HCT116 (cell line): Measurements from ENCODE around the gene GLRX. TPM values are rescaled to one million over a fixed set of nuclear protein-coding genes. Genes with fewer than 3 reads are reported as not detected.

Experiments
- ATAC-seq: fragments of 200-7000 bp; cut with Tn5 transposase; 2 replicates; pipeline ENCODE4 v1.9.1; 2020; ENCODE audit warnings: mild to moderate bottlenecking, moderate library complexity
- BruUV-seq: library from RNA; stranded (reverse); fragments of 400-500 nt; replicated peaks from 2 replicates; lab custom pipeline; 2021; lab: Mats Ljungman, UMichigan
- CTCF ChIA-PET: fragments of 300-600 bp; sonication (Branson Sonifier 250); formaldehyde crosslinking; loops from one replicate; lab custom pipeline; 2021; ENCODE audit warnings: antibody characterized with exemption; lab: Charles Lee
- POLR2A ChIA-PET: fragments of 300-600, 350-600 bp; sonication (Branson Sonifier 250); formaldehyde crosslinking; loops from one replicate; lab custom pipeline; 2021; ENCODE audit warnings: antibody characterized with exemption; lab: Charles Lee
- RAD21 ChIA-PET, 2 experiments: fragments of 300-600 bp; sonication (Branson Sonifier 250); formaldehyde crosslinking; loops; one replicate each; lab custom pipeline; 2023; ENCODE audit warnings: low total read pairs in 2 of 2; ENCODE audit not compliant: uncharacterized antibody in 2 of 2, unreplicated experiment in 2 of 2, low non-redundant PET in 1 of 2; lab: Charles Lee
- DNase-seq: peaks from one replicate; pipeline ENCODE4 v3.0.0-alpha.2; 2010; ENCODE audit warnings: low read depth, low spot score
- H2AFZ ChIP-seq: fragments of 200-600 bp; shearing (Covaris generic), sonication (generic); 2 replicates; pipeline ENCODE4 v1.6.1; 2017; ENCODE audit warnings: low read depth, mixed run types, mixed read lengths, antibody characterized with exemption, low read length; ENCODE audit not compliant: poor library complexity, severe bottlenecking
- H3K27ac ChIP-seq: 2 replicates; pipeline ENCODE4 v1.5.1; 2012; ENCODE audit warnings: low read depth, low read length
- H3K27me3 ChIP-seq: fragments of 200-600 bp; sonication (generic); 2 replicates; pipeline ENCODE4 v1.6.1; 2016; ENCODE audit warnings: mixed run types, low read length, mixed read lengths; ENCODE audit not compliant: insufficient read depth
- H3K36me3 ChIP-seq, 2 experiments: fragments of 200-500 bp in 1 of 2; fragments of 200-600 bp in 1 of 2; sonication (Bioruptor generic) in 1 of 2; sonication (generic) in 1 of 2; 2 replicates each; pipeline versions ENCODE4 v1.5.1 to v1.6.1; 2014 to 2016; ENCODE audit warnings: low read length in 2 of 2, inconsistent platforms in 1 of 2, mixed read lengths in 1 of 2, mixed run types in 1 of 2; ENCODE audit not compliant: insufficient read depth in 2 of 2, control insufficient read depth in 1 of 2
- H3K4me1 ChIP-seq, 2 experiments: fragments of 200-600 bp in 1 of 2; sonication (generic) in 1 of 2; 2 replicates each; pipeline versions ENCODE4 v1.5.1 to v1.6.1; 2012 to 2017; ENCODE audit warnings: low read length in 2 of 2, inconsistent platforms in 1 of 2, mild to moderate bottlenecking in 1 of 2, mixed read lengths in 1 of 2, mixed run types in 1 of 2, moderate library complexity in 1 of 2; ENCODE audit not compliant: insufficient read depth in 2 of 2, control insufficient read depth in 1 of 2
- H3K4me2 ChIP-seq: fragments of 200-600 bp; sonication (generic); 2 replicates; pipeline ENCODE4 v1.6.1; 2017; ENCODE audit warnings: mixed run types, low read length, mixed read lengths
- H3K4me3 ChIP-seq, 2 experiments: fragments of 200-600 bp in 1 of 2; sonication (generic) in 1 of 2; replicated peaks in 1 of 2; 2 replicates each; pipeline ENCODE4 v1.5.1; 2011 to 2016; ENCODE audit warnings: low read length in 2 of 2, control low read depth in 1 of 2, low read depth in 1 of 2, mild to moderate bottlenecking in 1 of 2, mixed read lengths in 1 of 2, mixed run types in 1 of 2
- H3K79me2 ChIP-seq: fragments of 200-600 bp; sonication (generic); 2 replicates; pipeline ENCODE4 v1.6.1; 2017; ENCODE audit warnings: mild to moderate bottlenecking, mixed run types, low read length, moderate library complexity, mixed read lengths; ENCODE audit not compliant: insufficient read depth
- H3K9ac ChIP-seq: fragments of 200-600 bp; sonication (generic); 2 replicates; pipeline ENCODE4 v1.6.1; 2016; ENCODE audit warnings: low read length, mixed read lengths
- H3K9me2 ChIP-seq: fragments of 200-600 bp; sonication (generic), shearing (Covaris generic); 2 replicates; pipeline ENCODE4 v1.6.1; 2017; ENCODE audit warnings: mixed run types, mild to moderate bottlenecking, moderate library complexity; ENCODE audit not compliant: insufficient read depth
- H3K9me3 ChIP-seq, 2 experiments: fragments of 200-500 bp in 1 of 2; fragments of 200-600 bp in 1 of 2; sonication (Bioruptor generic) in 1 of 2; sonication (generic) in 1 of 2; 2 replicates each; pipeline ENCODE4 v1.6.1; 2014 to 2017; ENCODE audit warnings: low read length in 2 of 2, mixed read lengths in 2 of 2, inconsistent platforms in 1 of 2, low read depth in 1 of 2, mild to moderate bottlenecking in 1 of 2, mixed run types in 1 of 2, moderate library complexity in 1 of 2; ENCODE audit not compliant: control insufficient read depth in 1 of 2, insufficient read depth in 1 of 2
- H4K20me1 ChIP-seq: fragments of 200-600 bp; sonication (generic), shearing (Covaris generic); 2 replicates; pipeline ENCODE4 v1.6.1; 2017; ENCODE audit warnings: mixed run types, mild to moderate bottlenecking, moderate library complexity; ENCODE audit not compliant: insufficient read depth
- ATF3 ChIP-seq: IDR thresholded peaks from 2 replicates; pipeline ENCODE4 v1.6.1; 2012
- CEBPB ChIP-seq: IDR thresholded peaks from 2 replicates; pipeline ENCODE4 v1.6.1; 2012; ENCODE audit warnings: low read depth
- CTCF ChIP-seq, 3 experiments: fragments of 200-600 bp in 1 of 3; sonication (generic) in 1 of 3; IDR thresholded peaks in 2 of 3; conservative IDR thresholded peaks in 1 of 3; 2 replicates each; pipeline ENCODE4 v1.5.1; 2012 to 2017; ENCODE audit warnings: low read depth in 2 of 3, low read length in 2 of 3, antibody characterized with exemption in 1 of 3, borderline replicate concordance in 1 of 3, control low read depth in 1 of 3, mild to moderate bottlenecking in 1 of 3, mixed read lengths in 1 of 3, mixed run types in 1 of 3, moderate library complexity in 1 of 3; ENCODE audit not compliant: insufficient read depth in 1 of 3
- ELF1 ChIP-seq: IDR thresholded peaks from 2 replicates; pipeline ENCODE4 v1.6.1; 2012; ENCODE audit warnings: low read depth, borderline replicate concordance
- EZH2 ChIP-seq: fragments of 200-600 bp; sonication (generic); IDR thresholded peaks from 2 replicates; pipeline ENCODE4 v1.6.1; 2017; ENCODE audit warnings: antibody characterized with exemption, mixed run types
- EZH2phosphoT487 ChIP-seq: fragments of 200-600 bp; IDR thresholded peaks from 2 replicates; pipeline ENCODE4 v1.6.1; 2018; ENCODE audit warnings: antibody characterized with exemption, borderline replicate concordance
- POLR2AphosphoS5 ChIP-seq: IDR thresholded peaks from 2 replicates; pipeline ENCODE4 v1.6.1; 2011; ENCODE audit warnings: mild to moderate bottlenecking, low read depth, low read length, moderate library complexity
- RAD21 ChIP-seq: IDR thresholded peaks from 2 replicates; pipeline ENCODE4 v1.6.1; 2012; ENCODE audit warnings: low read depth, mild to moderate bottlenecking
- SP1 ChIP-seq: IDR thresholded peaks from 2 replicates; pipeline ENCODE4 v1.6.1; 2012; ENCODE audit warnings: low read depth
- SRF ChIP-seq: IDR thresholded peaks from 2 replicates; pipeline ENCODE4 v1.6.1; 2012; ENCODE audit warnings: low read depth
- TCF7L2 ChIP-seq: IDR thresholded peaks from 2 replicates; pipeline ENCODE4 v1.7.0; 2011; ENCODE audit warnings: borderline replicate concordance, inconsistent platforms; ENCODE audit not compliant: insufficient read depth, insufficient read length; ENCODE audit errors: extremely low read depth
- YY1 ChIP-seq: IDR thresholded peaks from 2 replicates; pipeline ENCODE4 v1.6.1; 2011; ENCODE audit warnings: low read length, low read depth, moderate library complexity, mild to moderate bottlenecking; ENCODE audit not compliant: insufficient replicate concordance; ENCODE audit errors: extremely low read depth
- ZBTB33 ChIP-seq: IDR thresholded peaks from 2 replicates; pipeline ENCODE4 v1.6.1; 2011; ENCODE audit warnings: mild to moderate bottlenecking, low read length, moderate library complexity; ENCODE audit not compliant: insufficient replicate concordance; ENCODE audit errors: extremely low read depth
- ZFX ChIP-seq: fragments of 450-650 bp; IDR thresholded peaks from 2 replicates; pipeline ENCODE4 v1.6.1; 2017
- ZNF274 ChIP-seq: fragments of 200-500 bp; sonication (Bioruptor generic); IDR thresholded peaks from 2 replicates; pipeline ENCODE4 v1.6.1; 2014; ENCODE audit warnings: mild to moderate bottlenecking, low read depth, low read length, inconsistent platforms
- intact Hi-C: fragments of 100-400 bp; cut with micrococcal nuclease; formaldehyde crosslinking; loops from 2 replicates; pipeline ENCODE4 v1.10.0; 2022
- total RNA-seq: library from RNA; stranded (reverse); gene quantifications from one replicate; pipeline ENCODE4 v1.2.1, GENCODE V29; 2021; ENCODE audit not compliant: unreplicated experiment

The GLRX gene
- total RNA-seq, 1 experiment from 2014 or later, result 29.3 TPM

GRCh38 chr5:95809414-95809960 is 13.0 kb downstream of the GLRX start:
- Histone ChIP-seq H3K27me3 (no peaks in the 10 kb centered on the region), H3K9me2 (no peaks in the 10 kb centered on the region), H3K36me3 (no peaks in the 10 kb centered on the region), H2AFZ (no peak overlapping the region), H3K9ac (no peak overlapping the region), H3K27ac (no peak overlapping the region), H4K20me1 (no peaks in the 10 kb centered on the region), H3K9me3 (no peaks in the 10 kb centered on the region), H3K4me3 (no peak overlapping the region), H3K4me2 (no peak overlapping the region), H3K79me2 (no peaks in the 10 kb centered on the region), H3K4me1 (peaks cover 3 to 14% of the 10 kb centered on the region in 2 experiments; a peak in 3 of 4 replicates)
- POLR2A ChIA-PET, result no interaction called here
- RAD21 ChIA-PET, result no interaction called here
- DNase-seq (no peak), ATAC-seq (no peak)
- intact Hi-C loops, result no loop called here
- no TSS peak for BruUV-seq
- CTCF ChIA-PET, result no interaction called here
- no peak for TF ChIP-seq CEBPB
- TF ChIP-seq SP1, result no peak
- no peak for TF ChIP-seq POLR2AphosphoS5
- no peak for TF ChIP-seq ATF3
- TF ChIP-seq EZH2, result no peak
- TF ChIP-seq SRF, result no peak
- TF ChIP-seq ZNF274, result no peak
- TF ChIP-seq ELF1, result no peak
- no peak for TF ChIP-seq RAD21
- no peak for TF ChIP-seq TCF7L2
- no peak for TF ChIP-seq EZH2phosphoT487
- TF ChIP-seq ZFX, result no peak
- TF ChIP-seq ZBTB33, result no peak
- no peak for TF ChIP-seq YY1
- no peak for TF ChIP-seq CTCF (IDR thresholded peaks at IDR 0.05 in 2 of 3, conservative IDR thresholded peaks at IDR 0.05 in 1 of 3; ENCODE audit: borderline replicate concordance in 1 of 3, insufficient read depth in 1 of 3, low read depth in 2 of 3, low read length in 2 of 3)
